ENCODE results near the gene TBC1D4.

DNA sequence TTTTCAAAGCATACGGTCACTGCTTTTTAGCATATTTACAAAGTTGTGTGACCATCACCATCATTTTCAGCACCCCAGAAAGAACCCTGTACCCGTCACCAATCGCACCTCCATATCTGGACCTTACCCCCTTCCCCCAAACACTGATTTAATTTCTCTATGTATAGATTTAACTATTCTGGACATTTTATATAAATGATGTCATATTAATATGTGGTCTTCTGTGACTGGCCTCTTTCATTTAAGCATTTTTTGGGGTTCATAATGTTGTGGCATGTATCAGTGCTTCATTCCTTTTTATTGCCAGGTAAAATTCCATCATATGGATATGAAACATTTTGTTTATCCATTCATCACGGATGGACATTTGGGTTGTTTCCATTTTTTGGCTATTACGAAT, 74.0 kb downstream of the TBC1D4 start:
- TF ChIP-seq, protein P1, sequence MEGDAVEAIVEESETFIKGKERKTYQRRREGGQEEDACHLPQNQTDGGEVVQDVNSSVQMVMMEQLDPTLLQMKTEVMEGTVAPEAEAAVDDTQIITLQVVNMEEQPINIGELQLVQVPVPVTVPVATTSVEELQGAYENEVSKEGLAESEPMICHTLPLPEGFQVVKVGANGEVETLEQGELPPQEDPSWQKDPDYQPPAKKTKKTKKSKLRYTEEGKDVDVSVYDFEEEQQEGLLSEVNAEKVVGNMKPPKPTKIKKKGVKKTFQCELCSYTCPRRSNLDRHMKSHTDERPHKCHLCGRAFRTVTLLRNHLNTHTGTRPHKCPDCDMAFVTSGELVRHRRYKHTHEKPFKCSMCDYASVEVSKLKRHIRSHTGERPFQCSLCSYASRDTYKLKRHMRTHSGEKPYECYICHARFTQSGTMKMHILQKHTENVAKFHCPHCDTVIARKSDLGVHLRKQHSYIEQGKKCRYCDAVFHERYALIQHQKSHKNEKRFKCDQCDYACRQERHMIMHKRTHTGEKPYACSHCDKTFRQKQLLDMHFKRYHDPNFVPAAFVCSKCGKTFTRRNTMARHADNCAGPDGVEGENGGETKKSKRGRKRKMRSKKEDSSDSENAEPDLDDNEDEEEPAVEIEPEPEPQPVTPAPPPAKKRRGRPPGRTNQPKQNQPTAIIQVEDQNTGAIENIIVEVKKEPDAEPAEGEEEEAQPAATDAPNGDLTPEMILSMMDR (conservative IDR thresholded peaks at IDR 0.05; ENCODE audit: low read length): no peak
- TF ChIP-seq EZH2phosphoT487 (IDR thresholded peaks at IDR 0.05; ENCODE audit: borderline replicate concordance): no peak
